ENCODE results near the gene PCNX2.

DNA sequence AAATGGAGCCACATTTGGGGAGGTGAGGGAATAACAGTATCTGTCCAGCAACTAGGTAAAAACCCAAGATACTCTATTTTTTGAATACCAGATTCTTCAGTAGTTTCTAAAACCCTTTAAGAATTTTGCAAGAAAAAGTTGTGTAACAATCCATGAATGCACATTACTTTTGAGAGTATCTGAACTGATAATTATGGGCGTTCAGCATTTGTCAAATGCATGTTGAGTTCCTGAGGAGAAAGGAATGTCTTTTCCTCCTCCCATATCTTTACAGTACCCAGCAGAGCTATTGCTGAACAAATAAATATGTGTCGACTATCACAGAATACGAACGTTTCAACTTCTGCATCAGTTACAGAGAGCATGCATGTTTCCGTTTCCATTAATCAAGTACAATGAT lies 104.5 kb downstream of the PCNX2 start:
- TF ChIP-seq, protein P1, sequence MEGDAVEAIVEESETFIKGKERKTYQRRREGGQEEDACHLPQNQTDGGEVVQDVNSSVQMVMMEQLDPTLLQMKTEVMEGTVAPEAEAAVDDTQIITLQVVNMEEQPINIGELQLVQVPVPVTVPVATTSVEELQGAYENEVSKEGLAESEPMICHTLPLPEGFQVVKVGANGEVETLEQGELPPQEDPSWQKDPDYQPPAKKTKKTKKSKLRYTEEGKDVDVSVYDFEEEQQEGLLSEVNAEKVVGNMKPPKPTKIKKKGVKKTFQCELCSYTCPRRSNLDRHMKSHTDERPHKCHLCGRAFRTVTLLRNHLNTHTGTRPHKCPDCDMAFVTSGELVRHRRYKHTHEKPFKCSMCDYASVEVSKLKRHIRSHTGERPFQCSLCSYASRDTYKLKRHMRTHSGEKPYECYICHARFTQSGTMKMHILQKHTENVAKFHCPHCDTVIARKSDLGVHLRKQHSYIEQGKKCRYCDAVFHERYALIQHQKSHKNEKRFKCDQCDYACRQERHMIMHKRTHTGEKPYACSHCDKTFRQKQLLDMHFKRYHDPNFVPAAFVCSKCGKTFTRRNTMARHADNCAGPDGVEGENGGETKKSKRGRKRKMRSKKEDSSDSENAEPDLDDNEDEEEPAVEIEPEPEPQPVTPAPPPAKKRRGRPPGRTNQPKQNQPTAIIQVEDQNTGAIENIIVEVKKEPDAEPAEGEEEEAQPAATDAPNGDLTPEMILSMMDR (optimal IDR thresholded peaks at IDR 0.05 in 1 of 3, IDR thresholded peaks at IDR 0.05 in 1 of 3, conservative IDR thresholded peaks at IDR 0.05 in 1 of 3; ENCODE audit: extremely low read depth in 1 of 3, insufficient read depth in 2 of 3, low read length in 3 of 3) = no peak
- TF ChIP-seq EZH2 (IDR thresholded peaks at IDR 0.05; ENCODE audit: low read length) = no peak
